GM20000 (cell line): ENCODE measurements around the gene FPR1.
A peak's percentile ranks its signal among the peaks of the same experiment; 100 is the strongest.
"Not testable (repeated sequence)": the region's sequence is repeated elsewhere in the genome, so short reads cannot be mapped to it uniquely, and the experiment has no call there.

Experiments used
- DNase-seq: peaks from one replicate; pipeline ENCODE4 v3.0.0; 2012; ENCODE audit warnings: low spot score
- CTCF ChIP-seq: IDR thresholded peaks from 2 replicates; pipeline ENCODE4 v1.5.1; 2012; ENCODE audit warnings: mild to moderate bottlenecking, control low read depth; ENCODE audit errors: extremely low read depth, missing control alignments

Gene FPR1

GRCh38 chr19:51779181-51779580 is 27.5 kb upstream of the FPR1 start:
- DNase-seq: no peak
- TF ChIP-seq CTCF: no peak

DNA sequence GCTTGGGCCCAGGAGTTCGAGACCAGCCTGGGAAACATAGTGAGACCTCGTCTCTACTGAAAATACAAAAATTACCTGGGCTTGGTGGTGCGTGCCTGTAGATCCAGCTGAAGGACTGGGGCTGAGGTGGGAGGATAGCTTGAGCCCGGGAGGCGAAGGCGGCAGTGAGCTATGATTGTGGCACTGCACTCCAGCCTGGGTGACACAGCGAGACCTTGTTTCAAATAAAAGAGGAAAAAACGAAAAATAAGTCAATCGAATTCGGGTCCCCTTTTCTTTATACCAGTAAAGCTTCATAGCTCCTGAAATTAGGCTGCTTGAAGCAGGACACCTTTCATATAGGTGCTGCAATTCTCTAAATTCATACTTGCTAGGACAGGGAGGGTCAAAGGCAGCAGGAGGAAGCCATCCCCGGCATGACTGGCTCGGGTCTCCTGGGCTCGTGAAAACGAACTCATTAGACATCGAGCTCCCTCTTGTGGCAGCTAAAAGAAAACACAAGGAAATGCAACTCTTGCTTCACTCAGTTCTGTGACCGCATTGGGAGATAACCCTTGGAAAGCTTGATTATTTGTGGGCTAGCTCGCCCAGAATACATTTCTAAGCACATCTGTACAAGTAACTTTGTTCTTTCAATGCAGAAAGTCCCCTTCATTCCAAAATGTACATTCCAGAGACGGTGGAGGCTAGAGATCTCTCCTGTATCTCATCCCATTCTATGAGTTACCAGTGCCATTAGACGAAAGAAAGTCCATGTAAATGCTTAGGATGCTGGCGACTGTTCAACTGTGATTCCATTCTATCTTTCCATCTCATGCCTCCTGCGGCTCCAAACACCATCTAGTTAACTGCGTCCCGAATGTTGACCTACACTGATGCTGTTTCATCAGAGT is 26.1 kb upstream of the FPR1 start:
- DNase-seq: peak; percentile 54
- peak; percentile 55 for TF ChIP-seq CTCF

DNA sequence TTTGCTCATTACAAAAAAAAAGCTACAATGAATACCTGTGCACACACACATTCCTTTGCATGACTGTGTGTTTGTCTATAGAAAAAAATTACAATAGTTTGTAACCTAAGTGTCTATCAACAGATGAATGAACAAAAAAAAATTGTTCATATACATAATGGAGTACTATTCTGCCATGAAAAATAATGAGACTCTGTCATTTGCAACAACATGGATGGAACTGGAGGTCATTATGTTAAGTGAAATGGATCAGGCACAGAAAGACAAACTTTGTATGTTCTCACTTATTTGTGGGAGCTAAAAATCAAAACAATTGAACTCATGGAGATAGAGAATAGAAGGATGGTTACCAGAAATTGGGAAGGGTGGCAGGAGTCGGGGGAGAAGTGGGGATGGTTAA is 24.9 kb upstream of the FPR1 start:
- not testable (repeated sequence) for DNase-seq

DNA sequence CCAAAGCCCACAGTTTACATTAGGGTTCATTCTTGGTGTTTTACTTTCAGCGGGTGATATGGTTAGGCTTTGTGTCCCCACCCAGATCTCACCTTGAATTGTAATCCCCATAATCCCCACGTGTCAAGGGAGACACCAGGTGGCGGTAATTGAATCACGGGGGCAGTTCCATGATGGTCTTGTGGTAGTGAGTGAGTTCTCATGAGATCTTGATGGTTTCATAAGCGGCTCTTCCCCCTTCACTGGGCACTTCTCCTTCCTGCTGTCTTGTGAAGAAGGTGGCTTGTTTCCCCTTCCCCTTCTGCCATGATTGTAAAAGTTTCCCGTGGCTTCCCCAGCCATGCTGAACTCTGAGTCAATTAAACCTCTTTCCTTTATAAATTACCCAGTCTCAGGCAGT is 21.3 kb upstream of the FPR1 start:
- no peak for TF ChIP-seq CTCF
- DNase-seq: no peak

GRCh38 chr19:51771376-51772130 is 19.9 kb upstream of the FPR1 start:
- TF ChIP-seq CTCF: no peak
- DNase-seq: no peak

DNA sequence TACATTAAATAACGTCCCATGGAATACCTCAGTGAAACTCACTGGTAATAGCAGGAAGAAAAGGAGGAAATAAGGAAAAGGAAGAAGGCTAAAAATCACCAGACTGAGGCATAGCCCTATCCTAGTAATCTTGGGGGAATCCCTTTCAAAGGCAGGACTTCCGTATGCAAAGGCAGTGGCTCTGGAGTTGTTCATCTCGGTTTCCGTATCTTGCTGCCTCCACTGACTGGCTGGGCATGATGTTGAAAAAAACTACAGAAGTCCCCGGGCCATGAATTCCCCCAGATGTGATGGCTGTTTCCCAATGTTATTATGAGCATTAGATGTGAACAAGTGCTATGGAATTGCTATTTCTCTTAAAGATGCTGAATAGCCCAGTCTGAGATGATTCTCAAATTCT is 14.8 kb upstream of the FPR1 start:
- TF ChIP-seq CTCF: no peak

DNA sequence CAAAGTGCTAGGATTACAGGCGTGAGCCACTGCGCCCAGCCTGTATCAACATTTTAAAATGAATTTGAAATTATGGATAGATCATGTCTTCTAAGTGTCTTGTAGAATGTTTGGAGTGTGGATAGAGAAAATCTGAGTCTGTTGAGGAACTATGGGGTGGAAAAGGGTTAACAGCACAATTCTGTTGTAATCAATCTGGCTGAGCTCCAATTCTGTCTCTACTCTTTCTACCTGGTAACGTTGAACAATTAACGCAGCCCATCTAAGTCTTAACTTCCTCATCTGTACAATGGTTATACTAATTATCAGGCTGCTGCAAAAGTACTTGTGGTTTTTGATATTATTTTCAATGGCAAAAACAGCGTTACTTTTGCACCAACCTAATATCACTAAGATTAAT is 13.4 kb upstream of the FPR1 start:
- no peak for DNase-seq
- TF ChIP-seq CTCF: no peak

More for the DNA sequence above, 14.8 kb upstream of the FPR1 start:
- DNase-seq: no peak
